Effector CD4-positive, alpha-beta T cell (primary cell): Measurements from ENCODE around the gene ROGDI.

Source experiments
- DNase-seq: peaks from one replicate; pipeline ENCODE4 v3.0.0-alpha.2; 2020

The ROGDI gene

DNA sequence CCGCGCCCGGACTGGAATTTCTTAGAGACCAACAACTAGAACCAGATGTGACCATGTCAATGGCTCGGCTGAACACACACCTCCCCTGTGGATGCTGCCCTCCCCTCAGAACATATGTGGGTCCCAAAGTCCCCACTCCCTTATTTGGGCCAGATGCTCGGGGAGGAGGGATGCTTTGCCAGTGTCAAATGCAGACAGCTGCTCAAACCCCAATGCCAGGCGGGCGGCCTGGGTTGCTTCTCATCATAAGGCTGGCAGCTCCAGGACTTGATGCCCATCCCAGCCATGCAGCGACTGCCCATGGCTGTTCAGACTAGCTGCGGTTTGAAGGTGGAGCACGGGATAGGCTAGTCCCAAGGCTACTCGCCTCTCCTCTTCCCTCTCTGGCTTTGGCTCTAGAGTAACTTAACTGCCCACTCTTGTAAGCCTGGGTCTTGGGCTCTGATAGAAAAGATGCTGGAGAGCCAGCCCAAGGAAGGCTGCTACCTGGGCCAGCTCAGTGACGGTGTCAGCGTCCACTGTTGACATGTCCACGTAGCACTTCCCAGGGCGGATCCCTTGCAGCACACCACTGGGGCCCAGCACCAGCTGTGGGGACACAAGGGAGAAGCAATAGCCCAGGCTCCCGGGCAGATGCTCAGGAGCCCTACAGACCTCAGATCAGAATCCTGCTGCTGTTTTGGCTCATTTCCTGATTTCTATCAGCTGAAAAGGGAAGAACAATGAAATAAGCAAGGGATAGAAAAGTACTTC lies 11.0 kb upstream of the ROGDI start:
- no peak for DNase-seq

DNA sequence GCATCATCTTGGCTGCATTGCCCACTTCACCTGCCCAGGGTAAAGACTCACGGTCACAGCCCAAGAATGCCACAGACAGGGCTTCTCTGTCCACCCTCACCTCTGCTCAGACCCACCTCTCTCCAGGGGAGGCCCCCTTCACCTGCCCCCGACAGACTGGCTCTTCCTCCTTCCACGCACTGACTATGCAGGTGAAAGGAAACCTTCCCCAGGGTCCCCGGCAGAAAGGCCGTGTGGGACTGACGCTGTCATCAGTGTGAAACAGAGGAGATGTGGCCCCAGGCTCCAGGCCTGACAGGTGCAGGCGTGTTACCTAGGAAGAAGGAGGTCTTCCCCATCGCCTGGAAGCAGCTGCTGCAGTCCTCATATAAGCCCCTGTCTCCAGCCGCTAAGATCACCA lies 9.3 kb upstream of the ROGDI start:
- no peak for DNase-seq

DNA sequence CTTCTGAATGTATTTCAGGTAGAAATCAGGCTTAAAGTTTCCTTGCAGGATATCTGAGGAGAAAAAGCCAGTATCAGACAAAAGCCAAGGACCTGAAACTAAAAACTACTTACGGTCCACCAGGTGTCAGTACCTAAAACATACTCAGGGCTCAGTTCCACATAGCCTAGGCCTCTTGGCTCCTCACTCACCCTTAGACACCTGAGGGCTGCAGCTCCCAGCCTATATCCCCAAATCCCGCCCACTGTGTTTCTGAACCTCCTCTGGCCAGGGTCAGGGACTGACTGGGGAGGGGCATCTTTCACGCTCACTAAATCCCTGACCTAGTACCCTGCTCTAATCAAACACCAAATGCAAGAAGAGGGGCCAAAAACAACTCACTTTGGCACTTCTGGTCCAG lies 8.8 kb upstream of the ROGDI start:
- no peak for DNase-seq

- DNase-seq = no peak
These were observed 3.8 kb upstream of the ROGDI start for GRCh38 chr16:4806280-4806679.

DNA sequence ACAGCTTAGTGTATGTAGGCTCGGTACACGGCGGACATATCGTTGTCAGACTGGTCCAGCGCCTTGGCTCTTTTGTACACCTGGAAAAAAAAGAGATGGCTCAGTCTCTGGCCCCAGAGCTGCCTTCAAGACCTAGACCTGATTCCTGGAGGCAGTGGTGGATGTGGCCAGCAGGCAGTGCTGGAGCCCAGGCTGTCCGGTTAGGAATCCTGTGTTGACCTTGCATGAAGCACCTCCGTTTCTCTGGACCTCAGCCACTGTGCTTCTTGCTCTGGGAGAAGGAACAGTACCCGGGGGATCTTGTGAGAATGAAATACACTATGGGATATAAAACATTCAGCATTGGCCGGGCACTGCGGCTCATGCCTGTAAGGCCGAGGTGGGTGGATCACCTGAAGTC lies 2.8 kb upstream of the ROGDI start:
- no peak for DNase-seq

- DNase-seq = no peak
These were observed 1.7 kb upstream of the ROGDI start for GRCh38 chr16:4803898-4804762.

DNA sequence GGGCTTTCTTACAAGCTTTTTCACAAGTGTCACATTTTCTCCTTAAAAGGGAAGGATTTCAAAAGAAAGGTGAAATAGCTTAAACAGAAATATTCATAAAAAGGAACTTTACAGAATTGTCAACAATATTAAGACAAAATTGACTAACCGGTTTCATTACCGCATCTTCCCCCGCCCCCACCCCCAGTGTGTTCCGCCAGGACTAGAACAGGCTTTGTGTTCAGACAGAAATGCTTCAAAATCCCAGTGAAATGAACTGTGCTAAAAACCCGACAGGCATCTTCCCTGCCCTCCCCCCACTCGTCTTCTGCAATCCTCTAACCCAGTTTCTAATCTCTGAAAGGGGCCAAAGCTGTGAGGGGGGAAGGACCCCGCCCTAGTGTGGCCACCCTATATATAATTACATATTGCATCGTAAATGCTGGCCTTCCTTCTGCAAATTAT lies 990 bp upstream of the ROGDI start:
- no peak for DNase-seq

GRCh38 chr16:4802659-4803287 lies 340 bp upstream of the ROGDI start:
- peak; percentile 82 for DNase-seq

DNA sequence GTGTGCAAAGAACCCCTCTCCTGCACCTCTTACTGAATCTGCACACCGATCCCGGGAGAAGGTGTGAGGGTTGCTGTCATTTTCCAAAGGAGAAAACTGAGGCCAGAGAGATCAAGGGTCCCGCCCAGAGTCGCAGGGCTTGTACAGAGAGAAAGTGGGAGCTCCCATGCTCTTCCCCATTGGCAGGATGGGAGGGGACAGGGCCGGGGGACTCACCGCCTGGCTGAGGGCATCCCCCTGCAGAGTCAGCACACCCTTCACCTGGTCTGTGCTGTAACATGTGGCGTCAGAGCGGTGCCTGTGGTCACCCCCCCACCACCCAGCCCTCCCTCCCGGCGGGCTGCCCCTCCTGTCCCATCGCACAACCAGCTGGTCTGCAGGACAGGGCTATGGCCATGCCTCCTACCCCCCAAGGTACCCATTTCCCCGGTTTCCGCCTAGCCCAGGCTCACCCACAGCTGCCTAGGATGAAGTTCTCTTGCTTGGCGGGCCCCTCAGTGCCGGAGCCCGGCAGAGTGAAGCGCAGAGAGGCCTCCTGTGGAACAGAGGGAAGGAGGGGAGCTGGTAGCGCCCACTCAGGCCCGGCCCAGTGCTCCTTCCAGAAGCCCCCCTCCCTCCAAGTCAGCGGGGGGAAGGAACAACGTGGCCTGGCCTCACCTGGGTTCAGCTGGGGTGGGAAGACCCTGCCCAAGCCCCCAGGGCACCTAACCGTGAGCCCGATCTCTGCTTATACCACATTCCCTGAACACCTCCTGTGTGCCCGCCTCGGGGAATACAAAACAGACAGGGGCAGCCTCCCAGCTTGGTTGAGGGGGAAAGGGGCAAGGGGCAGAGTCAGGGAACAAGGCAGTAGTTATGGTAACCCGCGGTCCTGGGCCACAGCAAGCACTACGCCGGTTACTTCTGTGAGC lies 1.1 kb downstream of the ROGDI start:
- no peak for DNase-seq

DNA sequence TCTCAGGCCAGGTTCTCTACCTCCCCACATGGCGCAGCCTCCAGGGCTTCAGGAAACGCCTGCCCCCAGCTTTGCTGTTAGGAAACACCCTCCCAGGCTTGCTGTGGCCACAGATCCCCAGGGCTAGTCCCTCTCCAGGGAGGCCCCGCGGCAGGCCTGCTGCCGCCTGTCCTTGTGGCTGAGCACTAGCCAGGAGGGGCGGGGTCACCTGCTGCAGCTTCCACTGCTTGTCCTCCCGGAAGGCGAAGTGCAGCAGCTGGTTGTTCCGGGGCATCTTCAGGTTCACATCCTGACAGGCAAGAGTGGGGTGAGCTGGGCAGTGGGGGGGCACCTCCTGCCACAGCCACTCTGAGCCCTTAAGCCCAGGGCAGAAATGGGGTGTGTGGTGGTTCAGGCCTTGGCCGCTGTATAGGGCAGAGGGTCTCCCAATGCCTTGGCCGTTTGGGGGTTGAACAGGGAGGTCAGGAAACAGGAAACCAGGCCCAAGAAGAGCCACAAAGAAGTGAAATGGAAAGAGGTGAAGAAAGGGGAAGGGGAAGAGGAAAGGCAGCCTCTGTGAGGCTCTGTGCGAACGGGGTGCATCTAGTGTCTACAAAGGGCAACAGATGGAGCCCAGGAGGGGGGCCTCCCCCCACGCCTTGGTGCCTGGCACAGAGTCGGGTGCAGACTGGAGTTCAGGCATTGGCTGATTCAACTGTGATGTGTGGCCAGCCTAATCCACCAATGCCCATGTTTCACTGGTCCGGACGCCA lies 2.0 kb downstream of the ROGDI start:
- DNase-seq = no peak

DNA sequence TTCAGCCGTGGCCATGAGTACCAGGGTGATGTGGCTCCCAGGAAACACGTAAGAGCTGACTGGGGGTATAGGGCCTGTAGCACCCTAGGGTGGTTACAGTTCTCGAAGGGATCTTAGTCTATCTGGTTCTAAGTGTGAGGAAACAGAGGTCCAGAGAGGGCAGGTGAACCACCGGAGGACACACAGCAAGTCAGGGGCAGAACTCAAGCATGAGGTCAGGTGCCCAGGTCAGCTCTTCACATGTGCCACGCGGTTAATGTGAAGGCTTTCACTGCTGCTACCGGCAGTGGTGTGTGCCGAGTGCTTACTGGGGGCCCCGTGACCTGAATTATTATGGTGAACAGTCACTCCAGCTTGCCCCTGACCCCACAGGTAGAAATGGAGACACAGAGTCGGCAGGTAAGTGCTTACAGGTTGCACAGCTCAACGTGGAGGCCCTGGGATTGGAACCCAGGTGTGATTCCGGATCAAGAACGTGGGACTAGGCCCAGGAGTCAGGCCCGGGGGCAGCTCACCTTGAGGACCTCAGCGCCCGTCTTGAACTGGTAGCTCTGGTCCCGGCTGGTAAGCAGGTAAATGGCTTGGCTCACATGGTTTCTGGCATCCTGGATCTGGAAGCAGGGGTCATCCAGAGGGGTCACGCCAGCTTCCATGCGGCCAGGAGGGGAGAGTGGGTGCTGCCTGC lies 3.1 kb downstream of the ROGDI start:
- no peak for DNase-seq

- no peak for DNase-seq
These were observed 4.0 kb downstream of the ROGDI start for GRCh38 chr16:4798456-4798855.

- no peak for DNase-seq
These were observed 4.6 kb downstream of the ROGDI start for GRCh38 chr16:4797805-4798252.

DNA sequence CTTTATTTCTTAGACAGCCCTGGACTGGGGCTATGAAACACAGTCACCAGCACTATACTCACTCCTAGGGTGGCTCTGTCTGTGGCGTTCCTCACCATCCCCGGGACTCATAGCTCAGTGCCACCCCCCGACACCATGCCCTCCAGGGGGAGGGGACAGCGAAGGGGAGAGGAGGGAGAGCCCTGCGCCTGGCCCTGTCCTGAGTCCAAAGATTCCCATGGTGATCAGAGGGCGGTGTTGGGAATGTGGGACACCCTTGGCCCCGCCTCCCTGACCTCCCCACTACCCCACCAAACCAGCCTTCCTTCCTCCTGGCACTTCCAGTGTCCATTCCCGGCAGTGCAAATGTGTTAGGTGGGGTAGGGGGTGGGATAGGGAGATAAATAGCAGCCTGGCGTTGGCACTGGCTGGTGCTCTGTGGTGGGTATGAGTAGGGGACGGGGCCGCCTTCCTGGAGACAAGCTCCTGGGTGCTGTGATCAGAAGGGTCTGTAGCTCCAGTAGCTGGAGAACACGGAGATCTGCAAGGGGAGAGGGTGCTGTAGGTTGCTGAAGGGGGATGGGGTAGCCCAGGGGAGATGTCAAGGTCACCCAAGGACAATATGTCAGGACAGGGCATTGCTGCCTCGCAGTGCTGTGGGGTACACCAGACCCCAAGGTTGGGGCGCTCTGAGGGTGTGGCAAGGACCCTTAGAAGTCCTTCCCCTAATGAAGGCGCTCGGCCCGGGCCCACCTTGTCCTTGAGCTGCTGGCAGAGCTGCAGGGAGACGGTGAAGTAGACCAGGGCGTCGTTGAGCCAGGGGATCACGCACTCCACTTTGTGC lies 5.2 kb downstream of the ROGDI start:
- no peak for DNase-seq

- no peak for DNase-seq
These were observed 6.4 kb downstream of the ROGDI start for GRCh38 chr16:4795828-4796572.

GRCh38 chr16:4795181-4795827 lies 7.1 kb downstream of the ROGDI start, which contains the start of gene SMIM22:
SMIM22 (plus strand) TSS chr16:4795369; CDS start chr16:4795735, 366 bp downstream.
- no peak for DNase-seq

- no peak for DNase-seq
These were observed 9.4 kb downstream of the ROGDI start for GRCh38 chr16:4792951-4793513.

GRCh38 chr16:4790871-4791270 lies 11.6 kb downstream of the ROGDI start:
- no peak for DNase-seq
